HG03469 (cell line): ENCODE measurements around the gene TATDN2.
"Not testable (repeated sequence)": the region's sequence is repeated elsewhere in the genome, so short reads cannot be mapped to it uniquely, and the experiment has no call there.

Experiments used
- ATAC-seq: cut with Tn5 transposase; IDR thresholded peaks from one replicate; pipeline ENCODE4 v1.9.1; 2021; ENCODE audit warnings: mild to moderate bottlenecking, moderate library complexity, moderate number of reproducible peaks; ENCODE audit not compliant: unreplicated experiment

TATDN2 gene

DNA sequence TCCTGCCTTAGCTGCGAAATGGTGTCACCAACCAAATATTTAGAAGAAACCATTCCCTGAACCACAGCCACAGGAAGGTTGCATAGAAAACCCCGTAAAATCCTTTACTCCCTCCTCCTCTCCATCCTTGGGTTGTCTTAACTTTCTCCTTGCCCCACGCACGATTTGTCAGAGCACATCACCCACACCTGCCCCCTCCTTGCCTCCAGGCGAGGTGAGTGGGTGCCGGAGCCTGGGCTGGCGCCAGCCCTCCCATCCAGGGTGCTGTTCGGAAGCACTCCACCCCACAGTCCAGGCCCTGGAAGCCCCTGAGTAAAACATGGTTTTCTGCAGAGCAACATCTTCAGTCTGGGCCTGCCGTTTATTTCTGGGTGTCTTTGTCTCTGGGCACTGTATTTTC is 40.8 kb downstream of the TATDN2 start:
- ATAC-seq, result no peak

DNA sequence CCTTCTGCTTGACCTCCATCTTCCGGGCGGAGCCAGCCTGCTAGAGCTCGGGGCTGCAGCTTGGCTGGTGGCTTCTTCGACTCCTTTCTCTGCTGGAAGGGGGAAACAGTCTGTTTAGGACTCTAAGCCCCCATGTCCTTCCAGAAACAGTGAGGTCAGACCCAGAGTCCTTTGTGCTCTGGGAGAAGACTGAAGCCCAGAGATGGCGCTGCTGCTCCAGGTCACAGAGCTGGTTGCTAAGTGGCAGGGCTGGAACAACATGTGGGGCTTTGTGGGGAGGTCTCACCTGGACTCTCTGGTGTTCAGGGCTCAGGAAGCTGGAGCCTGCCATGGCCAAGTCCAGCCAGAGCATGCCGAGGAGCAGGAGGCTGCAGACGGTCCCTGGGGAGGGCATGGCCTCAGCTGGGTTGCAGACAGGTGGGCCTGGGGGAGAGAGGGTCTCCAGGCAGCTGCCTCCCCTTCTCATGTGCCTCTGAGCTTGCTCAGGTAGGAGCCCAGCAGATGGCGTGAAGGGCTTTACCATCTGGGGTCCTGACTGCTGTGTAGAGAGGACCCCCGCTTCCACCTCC is 41.6 kb downstream of the TATDN2 start:
- ATAC-seq, result no peak

DNA sequence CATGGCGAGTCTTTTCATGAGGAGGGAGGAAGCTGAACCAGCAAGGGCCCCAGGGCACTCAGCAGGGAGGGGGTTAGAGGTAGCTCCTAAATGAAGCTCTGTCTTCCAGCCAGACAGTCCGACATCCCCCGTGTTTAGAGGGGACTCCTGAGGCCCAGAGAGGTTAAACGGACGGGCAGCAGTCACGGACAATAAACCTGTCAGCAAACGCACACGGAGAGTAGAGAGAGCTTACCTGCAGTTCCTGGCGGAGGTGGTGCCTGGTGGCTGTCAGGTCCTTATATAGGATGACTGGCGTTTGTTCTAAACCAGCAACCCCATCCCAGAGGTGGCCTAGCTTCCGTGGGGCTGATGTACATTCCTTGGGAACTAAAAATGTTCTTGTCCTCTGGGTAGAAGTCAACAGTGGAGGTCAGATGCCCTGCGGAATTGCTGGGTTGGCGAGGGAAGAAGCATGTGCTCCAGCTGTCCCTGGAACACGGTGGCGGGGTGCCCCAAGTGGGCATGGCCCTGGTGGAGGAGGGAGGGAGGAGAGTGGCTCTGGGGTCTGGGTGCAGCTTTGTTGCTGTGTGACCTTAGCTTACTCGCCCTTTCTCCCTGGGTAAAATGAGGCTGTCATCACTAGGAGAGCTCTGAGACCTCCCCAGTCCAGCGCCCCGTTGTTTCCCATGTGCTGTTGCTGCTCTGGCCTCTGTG is 42.4 kb downstream of the TATDN2 start:
- ATAC-seq, result no peak

DNA sequence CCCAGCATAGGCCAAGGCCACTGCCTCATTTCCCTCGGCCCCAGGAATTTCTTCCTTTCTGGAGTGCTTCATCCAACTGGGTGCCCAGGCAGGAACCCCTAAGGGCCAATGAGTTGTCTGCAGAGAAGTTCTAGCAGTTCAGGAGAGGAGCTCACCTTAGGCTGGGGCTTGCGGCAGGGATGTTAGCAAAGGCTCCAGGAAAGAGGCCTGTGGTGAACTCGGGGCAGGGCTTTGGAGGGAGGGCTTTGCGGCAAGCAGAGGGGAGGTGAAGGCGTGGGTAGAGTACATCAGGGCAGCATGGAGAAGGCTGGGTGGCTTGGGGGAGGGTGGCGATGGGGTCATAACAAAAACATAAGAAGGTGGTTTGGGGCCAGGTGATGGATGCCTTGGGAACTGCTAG is 43.4 kb downstream of the TATDN2 start:
- ATAC-seq, result no peak

DNA sequence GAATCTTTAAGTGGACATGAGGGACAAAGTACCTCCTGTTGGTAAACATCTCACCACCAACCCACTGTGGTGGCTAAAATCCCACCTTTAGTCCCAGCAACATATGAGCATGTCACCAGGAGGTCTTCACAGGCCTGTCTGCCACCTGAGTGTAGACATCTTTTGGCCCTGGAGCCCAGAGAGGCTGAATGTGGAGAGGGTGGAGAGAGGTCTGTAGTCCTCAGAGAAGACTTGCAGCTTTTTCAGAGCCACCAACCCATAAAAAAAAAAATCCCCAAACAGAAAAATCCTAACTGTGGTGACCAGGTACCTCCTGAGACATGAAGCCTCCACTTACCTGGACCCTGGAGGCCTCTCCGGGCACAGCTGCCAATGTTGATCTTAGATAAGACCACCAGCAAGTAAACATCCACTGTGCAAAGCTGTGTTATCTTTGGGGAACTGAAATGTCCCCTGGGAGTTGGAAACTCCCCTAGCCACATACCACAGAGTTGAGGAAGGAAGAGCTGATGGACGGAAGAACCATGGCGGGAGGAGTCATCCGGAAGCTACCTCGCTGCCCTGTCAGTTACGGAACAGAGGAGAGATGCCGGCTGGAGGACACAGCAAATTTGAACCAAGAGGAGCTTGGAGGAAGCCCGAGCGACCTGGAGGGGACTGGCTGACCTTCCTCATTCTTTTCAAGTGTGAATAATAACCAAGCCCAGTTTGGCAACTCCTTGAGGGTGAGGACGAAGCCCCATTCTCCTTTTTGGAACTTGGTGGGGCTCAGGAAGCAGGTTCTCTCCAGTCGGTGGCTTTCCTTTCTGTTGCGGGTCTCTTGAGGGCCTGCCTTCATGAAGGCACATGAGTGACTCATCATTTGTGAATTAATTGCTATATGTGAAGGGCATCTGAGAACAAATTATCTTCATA is 44.5 kb downstream of the TATDN2 start, which contains the start of gene GHRL:
TSS of gene GHRL (minus strand) at position 443 of the 915 bp plus-strand sequence. CDS start 2,767 bp downstream, outside the sequence.
- peak; percentile 69 for ATAC-seq

DNA sequence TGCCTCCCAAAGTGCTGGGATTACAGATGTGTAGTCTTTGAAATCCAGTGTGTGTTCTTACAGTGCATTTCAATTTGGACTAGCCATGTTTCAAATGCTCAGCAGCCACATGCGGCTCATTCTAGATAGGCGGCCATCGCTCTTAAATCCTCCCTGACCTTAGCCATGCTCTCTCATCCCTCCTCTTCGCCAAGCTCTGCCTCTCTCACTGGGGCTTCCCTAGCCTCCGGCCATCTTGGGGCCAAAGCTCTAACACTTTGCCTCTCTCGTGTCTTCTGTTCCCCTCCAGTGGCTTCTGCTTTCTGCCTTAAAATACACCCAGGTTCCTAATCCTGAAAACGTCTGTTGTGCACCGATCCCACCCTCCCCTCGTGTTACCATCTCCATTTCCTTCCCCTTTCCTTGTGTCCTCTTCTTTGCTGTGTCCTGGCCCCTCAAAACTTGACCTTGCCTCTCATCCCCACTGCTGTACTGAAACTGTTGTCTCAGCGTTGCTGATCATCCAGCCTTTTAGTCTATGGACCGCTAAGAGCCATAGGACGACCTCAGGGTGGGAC is 45.8 kb downstream of the TATDN2 start:
- ATAC-seq, result no peak

DNA sequence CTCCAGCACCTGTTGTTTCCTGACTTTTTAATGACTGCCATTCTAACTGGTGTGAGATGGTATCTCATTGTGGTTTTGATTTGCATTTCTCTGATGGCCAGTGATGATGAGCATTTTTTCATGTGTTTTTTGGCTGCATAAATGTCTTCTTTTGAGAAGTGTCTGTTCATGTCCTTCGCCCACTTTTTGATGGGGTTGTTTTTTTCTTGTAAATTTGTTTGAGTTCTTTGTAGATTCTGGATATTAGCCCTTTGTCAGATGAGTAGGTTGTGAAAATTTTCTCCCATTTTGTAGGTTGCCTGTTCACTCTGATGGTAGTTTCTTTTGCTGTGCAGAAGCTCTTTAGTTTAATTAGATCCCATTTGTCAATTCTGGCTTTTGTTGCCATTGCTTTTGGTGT is 49.8 kb downstream of the TATDN2 start:
- ATAC-seq, result not testable (repeated sequence)

DNA sequence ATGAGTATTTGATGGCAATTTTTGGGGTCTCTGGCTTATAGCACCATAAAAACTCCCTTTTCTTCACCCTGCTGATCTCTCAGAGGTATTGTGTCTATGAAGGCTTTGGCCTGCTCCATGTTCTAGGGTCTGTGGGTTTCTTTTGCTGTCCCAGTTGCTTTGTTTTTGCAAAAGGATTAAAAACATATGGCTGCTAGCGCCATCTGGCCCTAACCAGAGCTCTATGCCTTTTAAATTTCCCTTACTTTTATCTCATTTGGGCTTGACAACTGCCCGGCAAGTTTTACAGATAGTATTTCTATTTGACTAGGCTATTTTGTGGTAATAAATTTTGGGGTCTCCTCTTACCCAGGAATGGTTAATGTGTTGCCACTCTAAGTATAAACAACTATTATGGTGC is 50.9 kb downstream of the TATDN2 start:
- no peak for ATAC-seq

DNA sequence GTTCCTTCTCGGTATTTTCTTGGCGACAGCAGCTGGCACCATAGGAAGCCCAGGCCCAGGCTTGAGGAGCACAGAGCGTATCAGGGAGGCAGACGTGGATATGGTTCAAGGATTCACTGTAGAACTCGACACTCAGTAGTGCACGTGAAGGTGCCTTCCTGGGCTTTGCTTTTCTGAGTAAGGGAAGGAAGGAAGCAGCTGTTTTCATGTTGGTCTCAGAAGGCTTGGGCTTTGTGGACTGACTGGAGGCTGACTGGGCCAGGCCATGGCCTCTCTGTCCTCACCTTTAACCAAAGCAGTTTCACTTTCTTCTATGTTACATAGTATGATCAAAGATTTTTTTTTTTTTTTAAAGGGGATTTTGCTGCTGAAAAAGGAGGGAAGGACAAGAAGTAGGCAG is 51.4 kb downstream of the TATDN2 start:
- ATAC-seq, result no peak

DNA sequence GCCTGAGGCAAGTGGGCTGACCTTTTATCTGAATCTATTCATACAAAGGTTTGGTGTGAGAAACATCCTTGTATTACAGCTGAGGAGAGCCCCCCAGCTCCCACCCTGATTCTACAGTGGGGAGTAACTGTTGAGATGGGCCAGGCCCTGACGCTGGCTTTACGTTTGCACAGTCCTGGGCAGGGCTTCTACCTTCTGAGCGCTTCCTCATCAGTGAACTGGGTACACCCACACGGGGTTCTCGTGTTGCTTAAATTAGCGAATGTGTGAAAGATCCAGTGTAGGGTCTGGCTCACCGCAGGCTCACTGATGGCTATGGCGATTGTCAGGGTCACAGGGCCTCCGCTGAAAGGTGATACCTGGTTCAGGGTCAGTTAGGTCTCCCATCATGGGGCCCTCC is 51.8 kb downstream of the TATDN2 start:
- no peak for ATAC-seq

DNA sequence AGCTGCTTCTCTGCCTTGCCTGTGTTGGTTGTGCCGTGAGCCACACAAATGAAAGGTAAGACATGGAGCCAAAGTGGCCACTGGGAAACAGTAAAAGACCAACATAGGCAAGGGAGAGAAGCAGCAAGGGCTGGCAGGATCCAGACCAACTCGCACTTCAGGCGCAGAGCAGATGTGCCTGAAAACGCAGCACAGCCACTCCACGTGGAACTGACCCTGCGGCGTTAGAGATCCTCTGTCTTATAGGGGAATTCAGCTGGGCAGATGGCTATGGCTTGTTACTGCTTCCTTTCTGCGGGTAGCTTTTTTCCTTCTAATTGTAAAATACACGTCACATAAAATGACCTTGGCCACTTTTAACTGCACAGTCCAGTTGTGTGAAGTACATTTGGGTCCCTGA is 54.8 kb downstream of the TATDN2 start:
- ATAC-seq, result no peak

DNA sequence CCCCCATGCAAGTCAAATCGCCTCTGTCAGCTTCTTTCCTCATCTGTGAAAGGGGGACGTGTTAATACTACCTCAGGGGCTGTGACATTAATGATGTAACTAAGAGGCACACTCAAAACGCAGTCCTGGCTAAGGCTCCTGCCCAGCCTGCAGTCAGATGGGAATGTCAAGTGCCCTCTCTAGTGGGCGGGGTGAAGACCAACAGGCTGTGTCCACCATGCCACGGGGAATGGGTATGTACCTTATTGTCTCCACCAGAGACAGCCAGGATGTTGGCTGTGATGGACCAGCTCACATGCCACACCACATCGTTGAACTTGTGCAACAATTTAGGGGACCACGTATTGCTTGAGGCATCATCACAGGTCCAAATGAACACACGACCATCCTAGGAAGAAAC is 55.5 kb downstream of the TATDN2 start:
- ATAC-seq, result no peak

DNA sequence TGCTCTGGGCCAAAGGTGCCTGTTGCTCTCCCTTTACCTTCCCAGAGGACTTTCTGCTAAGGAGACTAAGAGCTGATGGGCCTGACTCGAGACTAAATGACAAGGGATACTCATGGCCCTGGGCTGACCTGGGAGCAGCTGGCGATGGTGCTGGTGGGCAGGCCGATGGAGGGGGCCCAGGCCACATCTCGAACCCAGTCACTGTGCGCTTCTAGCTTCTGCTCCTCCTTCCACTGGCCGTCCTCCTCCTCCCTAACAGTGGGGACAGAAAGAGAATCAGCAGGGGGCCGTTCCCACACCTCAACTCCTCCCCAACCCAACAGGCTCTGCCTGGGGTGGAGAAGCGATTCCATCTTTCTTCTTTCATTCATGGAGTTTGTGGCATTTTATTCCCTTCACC is 56.6 kb downstream of the TATDN2 start:
- ATAC-seq, result no peak

DNA sequence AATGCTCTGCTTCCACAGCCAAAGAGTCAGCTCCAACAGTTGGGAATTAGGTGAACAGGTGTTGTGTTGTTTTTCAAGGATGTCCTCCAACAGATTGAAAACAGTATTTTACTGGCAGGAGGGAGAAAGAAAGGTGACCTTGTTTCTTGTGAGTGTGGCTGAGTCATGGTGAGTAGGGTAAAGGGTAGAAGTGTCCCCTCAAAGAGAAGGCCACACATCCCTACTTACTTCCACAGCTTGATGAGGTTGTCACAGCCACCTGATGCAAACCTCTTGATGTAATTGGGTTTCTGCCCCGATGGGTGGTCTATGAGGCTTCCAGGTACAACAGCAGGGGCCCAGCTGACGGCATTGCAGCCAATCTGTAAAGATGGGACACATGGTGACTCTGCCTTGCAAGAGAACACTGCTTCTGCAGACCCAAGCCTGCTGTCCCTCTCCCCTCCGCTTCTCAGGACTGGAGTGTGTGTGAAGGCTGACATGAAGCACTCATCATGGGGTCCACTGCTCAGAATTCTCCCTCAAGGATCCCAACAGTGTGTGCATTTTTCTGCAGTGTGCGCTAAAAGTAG is 57.2 kb downstream of the TATDN2 start:
- no peak for ATAC-seq

DNA sequence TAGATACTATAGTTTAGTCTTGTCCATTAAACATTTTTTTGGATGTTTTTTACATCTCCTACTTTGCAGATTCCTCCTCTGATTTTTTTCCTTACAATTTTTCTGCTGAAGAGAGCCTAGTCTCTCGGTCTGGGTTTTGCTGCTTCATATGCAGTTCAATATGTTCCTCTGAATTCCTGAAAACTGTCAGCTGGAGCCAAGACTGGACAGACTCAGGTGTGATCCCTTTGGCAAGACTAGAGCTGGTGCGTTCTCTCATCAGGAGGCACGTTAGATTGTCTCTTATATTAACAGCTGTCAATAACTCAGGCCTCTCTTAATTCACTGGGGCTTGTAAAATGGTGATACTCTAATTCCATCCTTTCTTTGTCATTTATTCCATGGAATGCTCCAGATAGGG is 57.9 kb downstream of the TATDN2 start:
- ATAC-seq, result no peak

DNA sequence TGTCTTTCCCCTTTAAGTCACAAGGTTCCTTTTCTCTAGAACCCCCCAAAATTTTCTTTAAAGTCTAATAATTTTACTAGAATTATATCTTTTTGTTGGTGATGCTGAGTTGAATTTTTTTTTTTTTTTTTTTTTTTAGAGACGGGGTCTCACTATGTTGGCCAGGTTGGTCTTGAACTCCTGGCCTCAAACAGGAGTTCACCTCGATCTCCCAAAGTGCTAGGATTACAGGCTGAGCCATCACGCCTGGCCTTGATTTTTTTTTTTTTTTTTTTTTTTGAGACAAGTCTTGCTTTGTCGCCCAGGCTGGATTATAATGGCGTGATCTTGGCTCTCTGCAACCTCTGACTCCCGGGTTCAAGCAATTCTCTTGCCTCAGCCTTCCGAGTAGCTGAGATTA is 60.4 kb downstream of the TATDN2 start:
- no peak for ATAC-seq

DNA sequence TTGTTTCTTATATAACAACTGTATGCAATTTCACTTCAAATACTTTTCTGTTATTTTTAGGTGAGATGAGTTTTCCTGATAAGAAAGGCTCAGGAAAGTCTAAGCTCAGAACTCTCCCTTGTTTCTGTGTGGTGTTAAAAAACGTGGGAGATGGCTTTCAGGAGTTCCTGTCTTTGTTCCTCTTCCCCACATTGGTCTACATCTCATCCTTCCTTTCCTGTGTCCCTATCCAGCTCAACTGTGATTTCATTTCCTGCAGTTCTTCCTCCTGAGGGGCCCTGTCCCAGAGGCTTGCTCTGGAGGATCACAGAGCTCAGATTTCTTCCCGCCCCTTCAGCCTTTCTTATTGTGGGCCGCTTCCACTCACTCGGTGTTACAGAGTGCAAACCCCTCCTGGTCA is 61.5 kb downstream of the TATDN2 start:
- no peak for ATAC-seq

DNA sequence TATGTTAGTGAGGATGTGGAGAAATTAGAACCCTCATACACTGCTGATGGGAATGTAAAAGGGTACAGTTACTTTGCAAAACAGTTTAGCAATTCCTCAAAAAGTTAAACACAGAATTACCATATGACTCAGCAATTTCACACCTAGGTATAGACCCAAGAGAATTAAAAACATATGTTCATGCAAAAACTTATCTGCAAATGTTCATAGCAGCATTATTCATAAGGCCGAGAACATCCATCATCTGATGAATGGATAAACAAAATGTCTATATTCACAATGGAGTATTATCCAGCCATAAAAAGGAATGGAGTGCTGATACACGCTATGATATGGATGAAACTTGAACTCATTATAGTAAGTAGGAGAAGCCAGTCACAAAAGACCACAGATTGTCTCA is 62.3 kb downstream of the TATDN2 start:
- no peak for ATAC-seq

DNA sequence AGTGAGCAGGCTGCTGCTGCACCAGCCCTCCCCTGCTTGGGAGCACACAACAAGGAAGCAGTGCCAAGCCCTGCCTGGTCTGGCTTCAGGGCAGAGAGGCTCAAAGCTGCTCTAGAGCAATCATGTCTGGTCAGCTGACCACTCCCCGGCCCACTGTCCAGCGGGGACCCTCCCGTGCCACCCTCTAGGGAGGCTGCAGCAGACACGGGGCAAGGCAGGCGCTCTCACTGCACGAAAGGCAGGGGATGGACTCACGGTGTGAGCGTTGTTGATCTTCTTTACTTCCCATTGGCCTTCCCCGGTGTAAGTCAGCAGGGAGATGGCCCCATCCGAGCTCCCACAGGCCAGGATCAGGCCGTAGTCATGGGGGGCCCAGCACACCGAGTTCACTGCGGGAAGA is 63.5 kb downstream of the TATDN2 start:
- ATAC-seq, result no peak

DNA sequence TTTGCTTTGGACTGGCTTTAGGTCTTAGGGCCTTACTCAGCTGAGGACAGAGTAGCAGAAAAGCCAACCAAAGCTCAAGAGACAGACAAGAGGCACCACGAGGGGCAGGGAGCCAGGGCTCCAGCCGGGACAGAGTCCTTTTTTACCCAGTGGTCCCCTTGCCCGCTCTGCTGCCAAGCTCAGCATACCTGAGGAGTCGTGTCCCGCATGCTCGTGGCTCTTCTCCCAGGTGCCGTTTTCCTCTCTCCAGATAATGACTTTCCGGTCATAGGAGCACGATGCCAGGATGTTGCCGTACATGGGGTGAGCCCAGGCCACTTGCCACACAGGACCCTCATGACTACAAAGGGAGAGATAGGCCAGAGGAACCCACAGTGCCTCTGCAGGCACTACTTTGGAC is 64.1 kb downstream of the TATDN2 start:
- no peak for ATAC-seq

DNA sequence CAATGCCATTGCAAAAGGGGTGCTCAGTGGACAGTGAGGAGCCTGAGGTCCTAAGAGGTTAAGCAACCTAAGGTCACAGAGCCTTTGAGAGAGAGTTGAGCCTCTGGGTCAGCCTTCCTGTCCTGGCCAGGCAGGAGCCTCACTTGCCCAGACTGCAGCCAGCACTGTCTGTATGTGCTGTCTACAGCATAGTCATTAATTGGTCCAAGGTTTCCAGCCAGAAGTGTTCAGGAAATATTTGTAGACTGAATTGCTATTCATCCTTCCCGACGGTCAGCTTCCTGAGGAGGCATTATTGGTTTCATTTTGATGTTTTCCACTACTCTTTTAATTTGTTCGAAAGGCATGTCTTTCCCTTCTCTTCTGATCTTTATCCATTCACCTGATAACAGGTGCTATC is 64.6 kb downstream of the TATDN2 start:
- ATAC-seq, result no peak
